SHP77 (cell line): ENCODE measurements around the gene ITIH1.

ENCODE experiments used
- DNase-seq, 2 experiments: peaks; one replicate each; lab custom pipeline; 2025; lab: John Stamatoyannopoulos, UW

The ITIH1 gene

DNA sequence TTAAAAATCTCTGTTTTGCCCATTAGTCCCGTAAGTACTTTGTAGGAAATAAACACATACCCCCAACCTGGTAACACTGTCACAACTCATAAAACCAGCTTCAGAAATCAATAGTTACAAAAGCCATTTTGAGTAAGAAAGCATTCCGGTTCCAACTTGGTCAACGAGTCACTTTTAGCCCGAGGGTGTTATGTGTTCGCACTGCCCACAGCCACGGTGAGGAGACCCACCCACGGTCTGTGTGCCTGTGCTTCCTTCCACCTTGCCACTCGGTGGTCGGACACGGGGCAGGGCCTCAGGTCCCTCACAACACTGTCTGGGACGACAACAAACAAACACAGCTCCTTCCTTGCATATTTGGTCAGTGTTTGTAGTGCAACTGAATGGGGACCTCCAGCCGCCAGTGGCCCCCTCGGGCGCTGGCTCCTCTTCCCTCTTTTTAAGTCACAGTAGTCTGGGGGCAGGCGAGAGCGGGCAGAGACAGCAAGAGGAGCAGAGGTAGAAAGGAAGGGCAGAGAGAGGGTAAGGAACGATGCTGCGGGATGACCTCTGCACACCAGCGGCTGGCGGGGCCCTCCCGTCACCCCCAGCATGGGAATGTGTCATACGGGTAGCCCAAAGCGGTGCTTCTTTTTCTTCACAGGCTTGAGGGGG, 62.6 kb downstream of the ITIH1 start:
- DNase-seq: no peak

GRCh38 chr3:52841211-52841980, 64.0 kb downstream of the ITIH1 start:
- DNase-seq: no peak
